ENCODE results near the gene CYB5RL.

- TF ChIP-seq, protein P1, sequence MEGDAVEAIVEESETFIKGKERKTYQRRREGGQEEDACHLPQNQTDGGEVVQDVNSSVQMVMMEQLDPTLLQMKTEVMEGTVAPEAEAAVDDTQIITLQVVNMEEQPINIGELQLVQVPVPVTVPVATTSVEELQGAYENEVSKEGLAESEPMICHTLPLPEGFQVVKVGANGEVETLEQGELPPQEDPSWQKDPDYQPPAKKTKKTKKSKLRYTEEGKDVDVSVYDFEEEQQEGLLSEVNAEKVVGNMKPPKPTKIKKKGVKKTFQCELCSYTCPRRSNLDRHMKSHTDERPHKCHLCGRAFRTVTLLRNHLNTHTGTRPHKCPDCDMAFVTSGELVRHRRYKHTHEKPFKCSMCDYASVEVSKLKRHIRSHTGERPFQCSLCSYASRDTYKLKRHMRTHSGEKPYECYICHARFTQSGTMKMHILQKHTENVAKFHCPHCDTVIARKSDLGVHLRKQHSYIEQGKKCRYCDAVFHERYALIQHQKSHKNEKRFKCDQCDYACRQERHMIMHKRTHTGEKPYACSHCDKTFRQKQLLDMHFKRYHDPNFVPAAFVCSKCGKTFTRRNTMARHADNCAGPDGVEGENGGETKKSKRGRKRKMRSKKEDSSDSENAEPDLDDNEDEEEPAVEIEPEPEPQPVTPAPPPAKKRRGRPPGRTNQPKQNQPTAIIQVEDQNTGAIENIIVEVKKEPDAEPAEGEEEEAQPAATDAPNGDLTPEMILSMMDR (IDR thresholded peaks at IDR 0.05): no peak
- no peak for TF ChIP-seq EP300 (IDR thresholded peaks at IDR 0.05)
Observed at GRCh38 chr1:54239035-54239383, 39.2 kb upstream of the CYB5RL start.

Measured in stomach (tissue), 4 donors.